Muscle of leg (tissue), 11 donors: ENCODE data around the gene LPAR2. TPM values are rescaled to one million over a fixed set of nuclear protein-coding genes. Genes with fewer than 3 reads are reported as not detected.

Experiments
- DNase-seq: peaks from one replicate; pipeline ENCODE4 v3.0.0; 2013
- H3K27ac ChIP-seq: one replicate; pipeline ENCODE4 v1.5.1; 2013; ENCODE audit warnings: mild to moderate bottlenecking, low read length, control low read depth
- H3K27me3 ChIP-seq: one replicate; pipeline ENCODE4 v1.6.1; 2013; ENCODE audit warnings: low read length; ENCODE audit not compliant: control insufficient read depth, insufficient read depth
- H3K36me3 ChIP-seq: one replicate; pipeline ENCODE4 v1.6.1; 2013; ENCODE audit warnings: low read length; ENCODE audit not compliant: control insufficient read depth, insufficient read depth
- H3K4me1 ChIP-seq: one replicate; pipeline ENCODE4 v1.6.1; 2013; ENCODE audit warnings: low read length; ENCODE audit not compliant: control insufficient read depth, insufficient read depth
- H3K4me3 ChIP-seq: one replicate; pipeline ENCODE4 v1.5.1; 2013; ENCODE audit warnings: low read length, control low read depth
- H3K9me3 ChIP-seq: replicated peaks from 2 replicates; pipeline ENCODE4 v1.6.1; 2013; ENCODE audit warnings: low read depth, low read length; ENCODE audit not compliant: control insufficient read depth
- WGBS: methylation state at CpG from one replicate; pipeline ENCODE4 v1.1.5; 2013; ENCODE audit warnings: missing lambda C conversion rate; ENCODE audit not compliant: insufficient coverage; 5-methylcytosine and 5-hydroxymethylcytosine counted together
- polyA plus RNA-seq, 8 donors: library from polyadenylated mRNA; unstranded; fragments of 120-200 nt; gene quantifications; one replicate each; pipeline versions ENCODE4 v1.2.1 to v1.2.3, GENCODE V29; 2013; ENCODE audit warnings: inconsistent platforms in 1 of 8, low replicate concordance in 1 of 8; ENCODE audit not compliant: insufficient read length in 8 of 8, insufficient read depth in 1 of 8
- total RNA-seq: library from RNA; stranded (reverse); fragments of 120-200 nt; gene quantifications from one replicate; pipeline ENCODE4 v1.2.4, GENCODE V29; 2013

LPAR2 gene
- total and polyA plus RNA-seq, 9 donors: 2.2 to 12.2 (median 5.9) TPM

GRCh38 chr19:19654441-19654840 is 26.4 kb upstream of the LPAR2 start:
- peaks cover 96% of the 10 kb centered on the region for H3K36me3 ChIP-seq
- H3K27me3 ChIP-seq: no peaks in the 10 kb centered on the region
- no peak overlapping the region for H3K4me3 ChIP-seq
- no peaks in the 10 kb centered on the region for H3K9me3 ChIP-seq
- WGBS: 89% methylated on average over 15 of the region's 15 CpGs
- H3K4me1 ChIP-seq: peaks cover 12% of the 10 kb centered on the region
- no peak overlapping the region for H3K27ac ChIP-seq
- DNase-seq: no peak

GRCh38 chr19:19653597-19654147 is 25.7 kb upstream of the LPAR2 start:
- Histone ChIP-seq H3K9me3 (no peaks in the 10 kb centered on the region), H3K4me3 (no peak overlapping the region), H3K36me3 (peaks cover 95% of the 10 kb centered on the region), H3K27ac (no peak overlapping the region), H3K27me3 (no peaks in the 10 kb centered on the region), H3K4me1 (peaks cover 12% of the 10 kb centered on the region)
- 95% methylated on average over 18 of the region's 23 CpGs for WGBS
- DNase-seq: no peak

- 92% methylated on average over 21 of the region's 24 CpGs for WGBS
- Histone ChIP-seq H3K4me1 (peaks cover 12% of the 10 kb centered on the region), H3K4me3 (no peak overlapping the region), H3K27me3 (no peaks in the 10 kb centered on the region), H3K27ac (no peak overlapping the region), H3K9me3 (no peaks in the 10 kb centered on the region), H3K36me3 (peaks cover 88% of the 10 kb centered on the region)
- DNase-seq: peak; percentile 16
These were observed 24.7 kb upstream of the LPAR2 start for GRCh38 chr19:19652482-19653295.

GRCh38 chr19:19651076-19651475 is 23.1 kb upstream of the LPAR2 start:
- no peak for DNase-seq
- 63% methylated on average over 12 of the region's 13 CpGs for WGBS
- no peak overlapping the region for H3K4me3 ChIP-seq
- H3K9me3 ChIP-seq: no peaks in the 10 kb centered on the region
- no peaks in the 10 kb centered on the region for H3K27me3 ChIP-seq
- H3K27ac ChIP-seq: peak overlapping the region; percentile 7
- peaks cover 12% of the 10 kb centered on the region for H3K4me1 ChIP-seq
- peaks cover 88% of the 10 kb centered on the region for H3K36me3 ChIP-seq

GRCh38 chr19:19650331-19650730 is 22.3 kb upstream of the LPAR2 start:
- Histone ChIP-seq H3K9me3 (no peaks in the 10 kb centered on the region), H3K27ac (no peak overlapping the region), H3K36me3 (peaks cover 88% of the 10 kb centered on the region), H3K27me3 (no peaks in the 10 kb centered on the region), H3K4me1 (peaks cover 12% of the 10 kb centered on the region), H3K4me3 (no peak overlapping the region)
- peak; percentile 63 for DNase-seq
- 90% methylated on average over 9 of the region's 9 CpGs for WGBS

GRCh38 chr19:19649580-19649995 is 21.6 kb upstream of the LPAR2 start:
- H3K27me3 ChIP-seq: no peaks in the 10 kb centered on the region
- H3K36me3 ChIP-seq: peaks cover 86% of the 10 kb centered on the region
- H3K4me1 ChIP-seq: peaks cover 12% of the 10 kb centered on the region
- H3K27ac ChIP-seq: no peak overlapping the region
- DNase-seq: no peak
- 93% methylated on average over 19 of the region's 22 CpGs for WGBS
- no peaks in the 10 kb centered on the region for H3K9me3 ChIP-seq
- H3K4me3 ChIP-seq: no peak overlapping the region

- peaks cover 13% of the 10 kb centered on the region for H3K4me1 ChIP-seq
- no peak for DNase-seq
- 86% methylated on average over 6 of the region's 6 CpGs for WGBS
- H3K9me3 ChIP-seq: no peaks in the 10 kb centered on the region
- H3K36me3 ChIP-seq: peaks cover 84% of the 10 kb centered on the region
- H3K27ac ChIP-seq: no peak overlapping the region
- no peaks in the 10 kb centered on the region for H3K27me3 ChIP-seq
- no peak overlapping the region for H3K4me3 ChIP-seq
These were observed 21.1 kb upstream of the LPAR2 start for GRCh38 chr19:19649155-19649554.

GRCh38 chr19:19647037-19647835 is 19.2 kb upstream of the LPAR2 start:
- DNase-seq: no peak
- Histone ChIP-seq H3K9me3 (no peaks in the 10 kb centered on the region), H3K27ac (no peak overlapping the region), H3K27me3 (peaks cover 5% of the 10 kb centered on the region), H3K4me3 (no peak overlapping the region), H3K4me1 (peaks cover 29% of the 10 kb centered on the region), H3K36me3 (peaks cover 68% of the 10 kb centered on the region)
- 90% methylated on average over 27 of the region's 29 CpGs for WGBS

GRCh38 chr19:19645233-19645870 is 17.3 kb upstream of the LPAR2 start:
- no peak for DNase-seq
- Histone ChIP-seq H3K27ac (no peak overlapping the region), H3K4me1 (peaks cover 17% of the 10 kb centered on the region), H3K9me3 (no peaks in the 10 kb centered on the region), H3K36me3 (peaks cover 50% of the 10 kb centered on the region), H3K27me3 (peaks cover 5% of the 10 kb centered on the region), H3K4me3 (no peak overlapping the region)
- WGBS: 89% methylated on average over 17 of the region's 17 CpGs

GRCh38 chr19:19644054-19644388 is 16.0 kb upstream of the LPAR2 start:
- Histone ChIP-seq H3K4me3 (no peak overlapping the region), H3K9me3 (no peaks in the 10 kb centered on the region), H3K36me3 (peaks cover 37% of the 10 kb centered on the region), H3K27me3 (peaks cover 5% of the 10 kb centered on the region), H3K4me1 (peaks cover 17% of the 10 kb centered on the region), H3K27ac (no peak overlapping the region)
- DNase-seq: no peak
- WGBS: no CpG with 5 or more reads among the region's 5 CpGs
